HepG2 (cell line): ENCODE results near the gene XRCC1. TPM values are rescaled to one million over a fixed set of nuclear protein-coding genes. Genes with fewer than 3 reads are reported as not detected.

Experiments
- CBX2 ChIP-seq, 2 experiments: fragments of 200-600 bp in 1 of 2; sonication (generic); formaldehyde crosslinking in 1 of 2; IDR thresholded peaks; 2 replicates each; pipeline versions ENCODE4 v1.7.0 to v1.8.1; 2018 to 2022; ENCODE audit warnings: low read depth in 2 of 2, low read length in 1 of 2, mild to moderate bottlenecking in 1 of 2, missing genetic modification reagents in 1 of 2
- E2F1 ChIP-seq: sonication (generic); formaldehyde crosslinking; IDR thresholded peaks from 2 replicates; pipeline ENCODE4 v1.5.0; 2020; ENCODE audit warnings: missing genetic modification reagents
- HIVEP1 ChIP-seq: sonication (generic); formaldehyde crosslinking; IDR thresholded peaks from 2 replicates; pipeline ENCODE4 v1.4.0; 2020; ENCODE audit warnings: mild to moderate bottlenecking, missing genetic modification reagents
- KDM5B ChIP-seq: sonication (generic); formaldehyde crosslinking; IDR thresholded peaks from 2 replicates; pipeline ENCODE4 v1.4.0; 2020; ENCODE audit warnings: missing genetic modification reagents, mild to moderate bottlenecking, borderline replicate concordance
- KLF13 ChIP-seq: sonication (generic); formaldehyde crosslinking; IDR thresholded peaks from 2 replicates; pipeline ENCODE4 v1.4.0; 2020; ENCODE audit warnings: mild to moderate bottlenecking, missing genetic modification reagents
- NCOR1 ChIP-seq: fragments of 200-600 bp; sonication (generic); IDR thresholded peaks from 2 replicates; pipeline ENCODE4 v1.7.0; 2017; ENCODE audit warnings: antibody characterized with exemption, low read length, borderline replicate concordance
- PHB2 ChIP-seq: fragments of 450-650 bp; IDR thresholded peaks from 2 replicates; pipeline ENCODE4 v1.6.1; 2018; ENCODE audit not compliant: partially characterized antibody
- POLR2A ChIP-seq, 2 experiments: IDR thresholded peaks; 2 replicates each; pipeline ENCODE4 v1.6.1; 2011; ENCODE audit warnings: low read depth in 2 of 2, low read length in 2 of 2, mild to moderate bottlenecking in 1 of 2, moderate library complexity in 1 of 2; ENCODE audit not compliant: insufficient read depth in 1 of 2
- SPEN ChIP-seq: sonication (generic); formaldehyde crosslinking; IDR thresholded peaks from 2 replicates; pipeline ENCODE4 v1.5.1; 2020; ENCODE audit warnings: low read depth, mild to moderate bottlenecking, missing genetic modification reagents
- ZBTB37 ChIP-seq: sonication (generic); formaldehyde crosslinking; IDR thresholded peaks from 2 replicates; pipeline ENCODE4 v1.4.0; 2020; ENCODE audit warnings: mild to moderate bottlenecking, missing genetic modification reagents
- ZNF17 ChIP-seq: sonication (generic); formaldehyde crosslinking; IDR thresholded peaks from 2 replicates; pipeline ENCODE4 v1.5.0; 2020; ENCODE audit warnings: mild to moderate bottlenecking, missing genetic modification reagents
- ZNF274 ChIP-seq: sonication (generic); formaldehyde crosslinking; IDR thresholded peaks from 2 replicates; pipeline ENCODE4 v1.5.1; 2020; ENCODE audit warnings: mild to moderate bottlenecking, missing genetic modification reagents
- ZNF670 ChIP-seq: sonication (generic); formaldehyde crosslinking; IDR thresholded peaks from 2 replicates; pipeline ENCODE4 v1.8.0; 2022; ENCODE audit warnings: mild to moderate bottlenecking, missing genetic modification reagents, borderline replicate concordance
- ZNF674 ChIP-seq: sonication (generic); formaldehyde crosslinking; IDR thresholded peaks from 2 replicates; pipeline ENCODE4 v1.5.0; 2020; ENCODE audit warnings: low read depth, mild to moderate bottlenecking, missing genetic modification reagents
- ZNF740 ChIP-seq: sonication (generic); formaldehyde crosslinking; IDR thresholded peaks from 2 replicates; pipeline ENCODE4 v1.4.0; 2020; ENCODE audit warnings: missing genetic modification reagents
- ZNF878 ChIP-seq: sonication (generic); formaldehyde crosslinking; IDR thresholded peaks from 2 replicates; pipeline ENCODE4 v1.8.1; 2023; ENCODE audit warnings: mild to moderate bottlenecking, missing genetic modification reagents, moderate library complexity
- ZNF891 ChIP-seq: sonication (generic); formaldehyde crosslinking; IDR thresholded peaks from 2 replicates; pipeline ENCODE4 v1.5.0; 2020; ENCODE audit warnings: mild to moderate bottlenecking, missing genetic modification reagents
- polyA plus RNA-seq, 8 experiments: library from polyadenylated mRNA; depleted of rRNA in 3 of 8; stranded (reverse) in 7 of 8; unstranded in 1 of 8; fragments of >200 nt; fragmentation: Illumina TruSeq in 4 of 8; extraction: Trizol in 4 of 8; gene quantifications; 2 replicates each; pipeline versions ENCODE4 v1.2.1 to v1.2.3, GENCODE V29; 2011 to 2016; ENCODE audit warnings: low read depth in 4 of 8, missing spikeins in 1 of 8, mixed read lengths in 1 of 8; ENCODE audit not compliant: insufficient read depth in 1 of 8
- total RNA-seq, 5 experiments: library from RNA; depleted of rRNA; stranded (reverse); fragments of >200 nt; fragmentation: Illumina TruSeq; extraction: Trizol; gene quantifications; 2 replicates each; pipeline ENCODE4 v1.2.3, GENCODE V29; 2016; ENCODE audit warnings: low read depth in 1 of 5
- TF ChIP-seq, protein P1 (sequence below): sonication (generic); formaldehyde crosslinking; IDR thresholded peaks from 2 replicates; pipeline ENCODE4 v1.5.0; 2020; ENCODE audit warnings: missing genetic modification reagents, mild to moderate bottlenecking, borderline replicate concordance
- TF ChIP-seq, protein P2 (sequence below): sonication (generic); formaldehyde crosslinking; IDR thresholded peaks from 2 replicates; pipeline ENCODE4 v1.8.0; 2022; ENCODE audit warnings: missing genetic modification reagents, mild to moderate bottlenecking, borderline replicate concordance
- TF ChIP-seq, protein P3 (sequence below): sonication (generic); formaldehyde crosslinking; IDR thresholded peaks from 2 replicates; pipeline ENCODE4 v1.8.0; 2022; ENCODE audit warnings: missing genetic modification reagents, low read depth, mild to moderate bottlenecking, borderline replicate concordance

Gene XRCC1
- total and polyA plus RNA-seq, 2 of the 13 experiments (the other 11 are each of a cell fraction or from before 2014, with no cell fraction given) = 24.7 to 26.3 TPM

GRCh38 chr19:43619262-43620060 lies 44.1 kb upstream of the XRCC1 start, which contains the start of gene ZNF428 (continued):
- TF ChIP-seq, protein P1, sequence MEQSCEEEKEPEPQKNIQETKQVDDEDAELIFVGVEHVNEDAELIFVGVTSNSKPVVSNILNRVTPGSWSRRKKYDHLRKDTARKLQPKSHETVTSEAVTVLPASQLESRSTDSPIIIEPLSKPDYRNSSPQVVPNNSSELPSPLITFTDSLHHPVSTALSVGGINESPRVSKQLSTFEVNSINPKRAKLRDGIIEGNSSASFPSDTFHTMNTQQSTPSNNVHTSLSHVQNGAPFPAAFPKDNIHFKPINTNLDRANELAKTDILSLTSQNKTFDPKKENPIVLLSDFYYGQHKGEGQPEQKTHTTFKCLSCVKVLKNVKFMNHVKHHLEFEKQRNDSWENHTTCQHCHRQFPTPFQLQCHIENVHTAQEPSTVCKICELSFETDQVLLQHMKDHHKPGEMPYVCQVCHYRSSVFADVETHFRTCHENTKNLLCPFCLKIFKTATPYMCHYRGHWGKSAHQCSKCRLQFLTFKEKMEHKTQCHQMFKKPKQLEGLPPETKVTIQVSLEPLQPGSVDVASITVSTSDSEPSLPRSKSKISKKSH (CRISPR knock-in tag) = 0 out of 2 replicates have a peak, but pooled peaks have one; percentile 77
- TF ChIP-seq KDM5B (CRISPR knock-in tag) (peak; percentile 96), CBX2 (IDR thresholded peaks at IDR 0.05; ENCODE audit: low read depth, low read length) (no peak), CBX2 (CRISPR knock-in tag; IDR thresholded peaks at IDR 0.05; ENCODE audit: low read depth) (no peak), ZNF17 (CRISPR knock-in tag) (no peak), ZNF674 (CRISPR knock-in tag) (0 out of 2 replicates have a peak, but pooled peaks have one; percentile 85), SPEN (CRISPR knock-in tag) (peak; percentile 88), HIVEP1 (CRISPR knock-in tag) (peak; percentile 45; the same call in 1 of the 2 replicates), POLR2A (IDR thresholded peaks at IDR 0.05; ENCODE audit: insufficient read depth in 1 of 2, low read depth in 2 of 2, low read length in 2 of 2) (peak; percentile 78 to 80), ZBTB37 (CRISPR knock-in tag) (no peak), NCOR1 (no peak), ZNF670 (CRISPR knock-in tag) (peak; percentile 90; the same call in 1 of the 2 replicates), ZNF274 (CRISPR knock-in tag) (peak; percentile 87; the same call in 1 of the 2 replicates), E2F1 (CRISPR knock-in tag) (peak; percentile 76), KLF13 (CRISPR knock-in tag) (peak; percentile 75; the same call in 1 of the 2 replicates), PHB2 (no peak), ZNF740 (CRISPR knock-in tag) (peak; percentile 23), ZNF878 (peak; percentile 76; the same call in 1 of the 2 replicates), ZNF891 (peak; percentile 78)
- TF ChIP-seq, protein P2, sequence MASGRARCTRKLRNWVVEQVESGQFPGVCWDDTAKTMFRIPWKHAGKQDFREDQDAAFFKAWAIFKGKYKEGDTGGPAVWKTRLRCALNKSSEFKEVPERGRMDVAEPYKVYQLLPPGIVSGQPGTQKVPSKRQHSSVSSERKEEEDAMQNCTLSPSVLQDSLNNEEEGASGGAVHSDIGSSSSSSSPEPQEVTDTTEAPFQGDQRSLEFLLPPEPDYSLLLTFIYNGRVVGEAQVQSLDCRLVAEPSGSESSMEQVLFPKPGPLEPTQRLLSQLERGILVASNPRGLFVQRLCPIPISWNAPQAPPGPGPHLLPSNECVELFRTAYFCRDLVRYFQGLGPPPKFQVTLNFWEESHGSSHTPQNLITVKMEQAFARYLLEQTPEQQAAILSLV = no peak; the same call in 1 of the 2 replicates
- TF ChIP-seq, protein P3, sequence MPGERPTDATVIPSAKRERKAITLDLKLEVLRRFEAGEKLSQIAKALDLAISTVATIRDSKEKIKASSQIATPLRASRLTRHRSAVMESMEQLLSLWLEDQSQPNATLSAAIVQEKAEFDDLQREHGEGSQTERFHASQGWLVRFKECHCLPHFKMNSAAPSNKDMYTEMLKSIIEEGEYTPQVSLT (CRISPR knock-in tag) = no peak
